HG03439 (cell line): ENCODE data around the gene SOCS3.

ENCODE experiments used
- ATAC-seq: cut with Tn5 transposase; IDR thresholded peaks from one replicate; pipeline ENCODE4 v1.9.1; 2021; ENCODE audit warnings: mild to moderate bottlenecking, moderate library complexity; ENCODE audit not compliant: unreplicated experiment

SOCS3 gene

DNA sequence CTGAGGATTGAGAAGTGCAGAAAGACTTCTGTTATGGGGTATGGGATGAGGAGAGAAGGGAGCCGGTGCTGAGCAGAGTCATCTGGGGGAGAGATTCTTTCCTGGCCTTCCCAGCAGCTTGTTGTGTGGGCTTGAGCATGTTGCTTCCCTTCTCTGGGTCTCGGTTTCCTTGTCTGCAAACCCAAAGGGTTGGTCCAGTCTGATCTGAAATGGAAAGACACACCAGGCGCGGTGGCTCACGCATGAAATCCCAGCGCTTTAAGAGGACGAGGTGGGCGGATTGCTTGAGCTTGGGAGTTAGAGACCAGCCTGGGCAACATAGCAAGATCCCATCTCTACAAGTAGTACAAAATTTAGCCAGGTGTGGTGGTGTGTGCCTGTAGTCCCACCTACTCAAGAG lies 6.0 kb downstream of the SOCS3 start:
- ATAC-seq = no peak

DNA sequence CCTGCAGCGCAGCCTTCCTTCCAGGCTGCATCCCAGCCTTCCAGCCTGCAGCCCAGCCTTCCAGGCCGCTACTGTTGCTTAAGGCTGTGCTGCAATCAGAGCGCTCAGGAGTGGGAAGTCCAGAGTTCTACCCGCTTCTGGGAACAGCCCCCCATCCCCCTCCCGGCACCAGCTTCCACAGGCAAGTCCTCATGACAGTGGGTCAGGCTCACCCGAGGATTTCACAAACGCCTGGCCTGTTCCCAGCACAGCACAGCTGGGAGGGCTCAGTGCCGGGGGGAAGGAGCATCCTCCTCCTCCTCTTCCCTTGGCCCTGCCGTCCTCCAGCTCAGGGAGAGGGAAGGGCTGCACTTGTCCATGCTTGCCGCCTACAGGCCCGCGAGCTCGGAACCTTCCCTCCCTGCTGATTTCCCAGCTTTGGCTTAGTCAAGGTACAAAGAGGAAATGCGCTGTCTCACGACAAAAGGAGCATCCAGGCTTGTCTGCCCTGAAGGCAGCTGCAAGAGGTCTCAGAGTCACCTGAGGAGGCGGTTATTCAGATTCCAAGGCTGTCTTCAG lies 8.3 kb downstream of the SOCS3 start:
- no peak for ATAC-seq

DNA sequence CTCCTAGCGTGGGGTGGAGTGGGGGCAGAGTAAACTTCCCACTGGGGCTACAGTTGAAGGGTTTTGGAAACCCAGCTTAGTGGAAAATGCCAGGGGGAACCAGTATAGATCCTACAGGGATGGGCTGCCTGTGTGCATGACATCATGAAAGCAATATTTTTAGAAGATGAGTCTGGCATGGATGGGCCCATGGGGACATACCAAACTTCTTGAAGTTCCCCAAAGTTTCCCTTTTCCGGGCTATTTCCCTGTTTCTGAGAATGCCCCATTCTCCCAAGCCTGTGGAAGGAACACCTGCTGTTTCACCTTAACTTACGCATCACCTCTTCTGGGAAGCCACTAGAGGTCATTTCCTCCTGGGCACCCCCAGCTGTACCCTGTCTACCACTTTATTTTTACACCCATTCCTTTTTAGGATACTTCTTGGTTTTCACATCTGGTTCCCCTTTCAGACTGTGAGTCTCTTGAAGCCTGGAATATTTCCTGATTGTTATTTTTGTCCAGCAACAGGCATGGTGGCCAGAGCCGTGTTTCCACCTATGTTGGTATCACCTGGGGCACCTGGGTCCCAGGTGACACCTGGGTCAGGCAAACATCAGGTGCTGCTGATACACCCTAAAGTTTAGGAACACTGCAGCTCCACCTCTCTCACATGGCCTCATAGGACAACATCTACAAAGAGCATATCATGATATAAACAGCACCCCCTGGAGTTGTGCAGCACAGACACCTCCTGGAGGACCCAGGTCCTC lies 9.8 kb downstream of the SOCS3 start:
- ATAC-seq = no peak

DNA sequence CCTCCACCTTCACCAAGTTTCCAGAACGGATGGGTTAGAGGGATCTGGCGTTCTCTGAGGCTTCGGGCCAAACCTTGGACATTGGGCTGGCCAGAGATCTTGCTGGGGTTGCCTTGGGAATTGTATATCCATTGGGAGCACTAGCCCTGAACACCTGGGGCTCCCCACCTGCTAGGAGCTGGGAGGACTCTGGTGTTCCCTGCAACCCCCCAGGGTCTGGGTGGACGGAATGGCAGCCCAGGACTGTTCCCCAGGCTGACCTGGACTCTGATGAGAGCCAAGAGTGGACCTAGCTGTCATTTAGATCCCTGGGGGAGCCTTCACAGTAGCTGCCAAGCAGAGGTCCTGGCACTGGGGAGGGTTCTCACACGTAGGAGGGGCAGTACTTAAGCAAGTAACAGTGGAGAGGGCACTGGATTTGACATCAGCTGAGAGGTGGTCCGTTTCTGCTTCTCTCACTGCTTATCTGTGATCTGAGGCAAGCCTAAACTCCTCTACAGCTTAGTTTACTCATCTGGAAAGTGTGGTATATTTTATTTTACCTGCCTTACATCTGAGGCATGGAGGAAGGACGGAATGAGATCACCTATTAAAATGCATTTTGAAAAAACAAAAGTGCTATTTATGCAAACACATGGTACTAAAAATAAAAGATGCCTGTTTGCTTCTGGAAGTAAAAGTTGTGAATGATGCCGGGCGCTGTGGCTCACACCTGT lies 11.7 kb downstream of the SOCS3 start:
- ATAC-seq = no peak

DNA sequence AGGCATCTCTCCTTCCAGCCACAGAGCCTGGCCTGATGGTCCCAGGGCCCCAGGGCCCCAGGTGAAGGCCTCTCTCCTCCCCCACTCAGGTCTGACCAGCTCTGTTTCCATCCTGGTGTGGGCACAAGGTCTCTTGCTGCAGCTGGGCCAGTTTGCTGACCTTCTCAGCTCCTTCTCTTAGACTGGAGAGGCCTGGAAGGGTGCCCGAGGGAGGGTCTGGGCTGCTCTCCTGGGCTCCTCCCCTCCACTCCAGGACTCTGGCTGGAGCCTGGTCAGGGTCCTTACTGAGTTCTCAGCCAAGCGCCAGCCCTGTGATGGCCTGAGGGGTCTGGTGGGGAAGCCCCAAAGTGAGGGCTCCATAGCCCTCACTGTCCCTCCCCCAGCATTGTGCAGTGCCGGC lies 12.4 kb downstream of the SOCS3 start:
- ATAC-seq = no peak

DNA sequence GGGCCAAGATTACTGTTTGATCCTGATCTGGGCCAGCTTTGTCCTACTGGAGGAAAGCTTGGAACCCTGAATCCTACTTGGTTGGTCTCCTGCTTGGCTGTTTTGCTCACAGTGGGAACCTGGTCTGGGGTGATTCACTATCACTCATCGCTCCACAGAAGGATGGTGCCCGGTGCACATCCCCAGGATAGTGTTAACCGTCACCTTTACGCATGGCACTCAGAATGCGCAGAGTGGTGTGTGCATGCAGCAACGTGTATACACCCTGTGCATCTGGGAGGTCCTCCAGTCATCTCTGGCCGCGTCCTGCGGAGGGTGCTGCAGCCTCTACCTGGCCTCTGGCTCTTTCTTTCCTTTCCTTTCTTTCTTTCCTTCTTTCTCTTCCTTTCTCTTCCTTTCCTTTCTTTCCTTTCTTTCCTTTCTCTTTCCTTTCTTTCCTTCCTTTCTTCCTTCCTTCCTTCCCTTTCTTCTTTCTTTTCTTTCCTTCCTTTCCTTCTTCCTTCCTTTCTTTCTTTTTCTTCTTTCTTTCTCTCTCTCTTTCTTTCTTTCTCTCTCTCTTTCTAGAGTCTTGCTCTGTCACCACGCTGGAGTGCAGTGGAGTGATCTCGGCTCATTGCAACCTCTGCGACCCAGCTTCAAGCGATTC lies 13.1 kb downstream of the SOCS3 start:
- no peak for ATAC-seq

DNA sequence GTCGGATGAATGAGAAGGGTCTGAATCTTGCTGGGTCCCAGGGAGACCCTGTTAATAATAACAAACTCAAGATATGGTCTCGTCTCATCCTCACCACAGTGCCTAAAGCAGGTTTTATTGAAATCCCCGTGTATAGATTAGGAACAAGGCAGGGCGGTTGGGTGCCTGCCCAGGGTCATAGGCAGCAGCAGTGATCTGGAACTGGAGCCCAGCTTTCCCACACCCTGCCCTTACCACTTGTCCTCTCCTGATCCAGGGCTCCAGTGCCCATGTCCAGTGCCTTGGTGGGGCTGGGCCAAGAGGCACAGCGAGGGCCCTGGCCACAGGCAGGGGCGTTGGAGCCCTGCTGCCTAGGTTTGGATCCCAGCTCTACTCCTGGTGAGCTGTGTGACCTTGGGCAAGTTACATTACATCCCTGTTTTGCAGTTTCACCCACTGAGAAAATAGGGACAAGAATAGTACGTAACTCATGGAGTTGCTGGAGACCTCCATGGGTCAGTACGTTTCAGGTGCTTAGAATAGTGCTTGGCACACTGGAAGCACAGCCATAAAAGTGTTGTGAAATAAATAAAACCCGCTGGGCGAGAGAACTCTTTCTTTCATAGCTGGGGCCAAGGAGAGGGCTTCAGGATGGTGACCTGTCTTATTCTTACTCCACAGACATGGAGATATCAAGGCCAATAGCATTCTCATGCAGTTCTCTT lies 13.9 kb downstream of the SOCS3 start:
- no peak for ATAC-seq

DNA sequence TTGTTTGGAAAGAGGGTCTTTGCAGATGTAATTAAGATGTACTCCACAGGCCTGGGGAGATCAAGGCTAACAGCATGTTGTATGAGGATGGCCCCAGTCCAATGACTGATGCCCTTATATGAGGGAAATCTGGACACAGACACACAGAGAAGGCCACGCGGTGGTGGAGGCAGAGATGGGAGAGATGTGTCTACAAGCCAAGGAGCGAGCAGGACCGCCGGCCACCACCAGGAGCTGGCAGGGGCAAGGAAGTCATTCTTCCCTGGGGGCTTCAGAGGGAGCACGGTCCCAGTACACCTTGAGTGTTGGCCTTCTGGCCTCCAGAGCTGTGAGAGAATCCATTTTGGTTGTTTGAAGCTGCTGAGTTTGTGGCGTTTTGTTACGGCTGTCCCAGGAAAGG lies 14.7 kb downstream of the SOCS3 start:
- no peak for ATAC-seq

DNA sequence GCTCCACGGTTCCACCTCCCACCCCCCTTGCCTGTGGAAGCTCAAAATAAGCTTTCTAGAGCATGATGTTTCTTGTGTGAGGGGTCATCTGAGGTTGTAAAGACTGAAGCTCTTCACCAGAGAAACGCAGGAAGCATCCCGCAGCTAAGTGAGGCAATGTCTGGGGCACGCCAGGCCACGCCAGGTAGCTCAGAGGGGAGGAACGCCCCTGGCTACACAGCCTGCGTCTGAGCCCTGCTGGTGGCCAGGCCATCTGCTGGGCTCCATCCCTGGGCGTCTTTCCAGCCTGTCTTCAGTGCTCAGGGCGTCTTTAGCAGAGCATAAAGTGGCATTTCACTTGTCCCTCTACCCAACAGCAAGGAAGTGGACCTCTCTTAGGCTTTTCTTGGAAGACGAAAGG lies 15.2 kb downstream of the SOCS3 start:
- ATAC-seq = no peak

DNA sequence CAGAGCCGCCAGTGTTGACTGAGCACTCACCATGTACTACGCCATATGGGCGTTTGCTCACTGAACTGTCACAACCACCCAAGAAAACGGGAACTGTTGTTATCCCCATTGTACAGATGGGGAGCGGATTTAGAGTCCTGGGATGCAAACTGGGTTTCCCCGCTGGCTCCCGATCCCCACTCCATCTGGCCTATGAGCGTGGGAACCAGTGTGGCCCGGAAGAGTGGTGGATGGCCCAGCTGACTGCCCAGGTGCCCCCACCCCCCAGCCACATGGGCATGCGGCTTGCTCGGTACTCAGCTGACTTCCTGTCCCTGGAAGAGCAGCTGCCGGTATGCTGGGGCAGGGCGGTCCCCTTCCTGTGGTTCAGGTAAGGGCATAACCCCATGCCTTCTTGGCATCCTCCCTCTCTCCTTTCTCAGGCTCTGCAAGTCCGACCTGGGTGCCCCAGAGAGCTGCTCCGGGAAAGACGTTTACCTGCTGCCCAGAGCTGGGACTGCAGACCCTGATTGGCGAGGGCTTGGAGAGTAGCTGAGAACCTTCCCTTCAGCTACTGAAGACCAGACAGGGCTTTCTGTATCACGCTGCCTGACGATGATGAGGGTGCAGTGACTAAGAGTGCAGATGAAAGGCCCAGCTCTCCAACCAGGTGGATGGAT lies 16.2 kb downstream of the SOCS3 start:
- ATAC-seq = no peak

DNA sequence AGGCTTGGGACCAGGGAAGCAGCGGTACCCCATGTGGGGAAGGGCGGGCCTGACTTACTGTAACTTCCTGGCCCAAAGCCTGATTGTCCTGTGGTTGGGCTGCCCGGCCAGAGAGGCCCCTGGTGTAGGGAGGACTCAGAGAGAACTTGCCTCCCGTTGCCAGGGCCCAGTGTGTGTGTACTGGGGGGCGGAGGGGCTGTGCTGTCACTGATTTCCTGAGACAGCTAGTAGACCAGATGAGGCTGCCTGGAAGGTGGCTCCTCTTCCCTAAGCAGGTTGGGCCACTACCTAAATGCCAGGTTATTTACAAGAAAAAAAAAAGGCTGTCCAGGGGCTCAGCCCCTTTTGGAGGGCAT lies 16.7 kb downstream of the SOCS3 start:
- ATAC-seq = no peak

DNA sequence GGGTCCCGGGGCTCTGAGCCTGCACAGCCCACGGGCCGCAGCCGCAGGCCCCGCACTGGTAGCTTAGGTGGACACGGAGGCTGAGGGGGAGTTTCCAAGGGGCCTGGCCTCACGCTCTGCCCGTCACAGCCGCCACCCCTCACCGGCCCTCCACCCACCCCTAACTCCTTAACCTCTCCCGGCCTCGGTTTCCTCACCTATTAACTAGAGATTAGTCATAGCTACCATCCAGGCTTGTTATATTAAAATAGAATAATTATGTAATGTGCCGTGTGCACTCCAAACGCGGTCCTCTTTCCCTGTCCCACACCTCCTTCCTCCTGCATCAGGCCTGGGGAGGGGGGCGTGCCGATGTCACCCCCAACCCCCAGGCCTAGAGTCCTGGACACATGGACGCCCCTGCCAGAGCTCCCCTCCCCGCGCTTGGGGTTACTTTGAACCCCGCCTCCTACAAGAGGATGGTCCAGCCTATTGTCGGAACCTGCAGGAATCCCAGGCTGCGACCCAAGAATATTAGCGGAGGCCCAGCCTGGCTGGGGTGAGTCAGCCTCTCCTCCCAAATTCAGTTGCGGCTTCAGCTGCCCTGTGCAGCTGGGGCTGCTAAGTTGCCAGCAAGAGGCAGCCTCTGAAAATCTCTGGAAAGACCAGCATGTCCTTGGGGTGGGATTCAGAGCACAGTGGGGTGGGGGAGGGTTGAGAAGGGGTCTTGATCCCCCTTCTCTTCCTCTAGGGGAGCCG lies 17.3 kb downstream of the SOCS3 start:
- no peak for ATAC-seq

DNA sequence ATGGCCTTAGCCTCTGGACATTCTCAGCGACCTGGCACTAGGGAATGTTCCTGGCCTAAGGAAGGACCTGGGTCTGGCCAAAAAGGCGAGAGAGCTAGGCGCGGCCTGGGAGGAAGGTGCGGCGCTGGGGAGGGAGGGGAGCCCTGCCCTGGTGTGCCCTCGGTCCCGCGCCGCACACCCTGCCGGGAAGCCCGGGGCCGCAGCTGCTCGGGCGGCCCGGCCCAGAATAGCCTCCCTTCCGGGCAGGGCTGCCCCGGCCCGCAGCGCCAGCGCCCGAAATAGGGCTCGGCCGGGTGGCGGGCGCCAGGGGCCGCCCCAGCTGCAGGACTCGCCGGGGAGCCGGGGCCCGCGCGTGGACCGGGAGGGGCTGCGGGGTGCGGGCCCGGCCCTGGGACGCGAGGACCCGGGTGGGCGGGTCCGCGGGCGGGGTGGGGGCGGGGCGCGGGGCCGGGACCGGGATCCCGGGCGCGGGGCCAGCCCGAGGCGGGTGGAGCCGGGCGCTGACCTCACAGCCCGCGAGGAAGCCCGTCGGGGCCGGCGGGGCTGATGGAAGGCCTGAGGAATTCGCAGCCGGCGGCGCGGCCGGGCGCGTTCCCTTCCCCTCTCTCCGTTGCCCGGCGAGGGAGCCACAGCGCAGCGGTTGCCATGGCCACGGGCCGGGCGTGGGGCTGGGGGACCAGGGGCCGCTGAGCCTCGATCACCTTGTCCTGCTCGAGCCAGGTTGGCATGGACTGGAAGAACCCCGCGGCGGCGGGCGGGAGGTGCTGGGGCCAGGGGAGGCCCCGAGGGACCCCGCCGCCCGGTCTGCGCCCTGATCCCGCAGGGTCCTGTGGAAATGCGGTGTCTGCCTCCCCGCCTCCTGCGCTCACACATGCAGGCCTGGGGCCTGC lies 18.1 kb downstream of the SOCS3 start:
- no peak for ATAC-seq

DNA sequence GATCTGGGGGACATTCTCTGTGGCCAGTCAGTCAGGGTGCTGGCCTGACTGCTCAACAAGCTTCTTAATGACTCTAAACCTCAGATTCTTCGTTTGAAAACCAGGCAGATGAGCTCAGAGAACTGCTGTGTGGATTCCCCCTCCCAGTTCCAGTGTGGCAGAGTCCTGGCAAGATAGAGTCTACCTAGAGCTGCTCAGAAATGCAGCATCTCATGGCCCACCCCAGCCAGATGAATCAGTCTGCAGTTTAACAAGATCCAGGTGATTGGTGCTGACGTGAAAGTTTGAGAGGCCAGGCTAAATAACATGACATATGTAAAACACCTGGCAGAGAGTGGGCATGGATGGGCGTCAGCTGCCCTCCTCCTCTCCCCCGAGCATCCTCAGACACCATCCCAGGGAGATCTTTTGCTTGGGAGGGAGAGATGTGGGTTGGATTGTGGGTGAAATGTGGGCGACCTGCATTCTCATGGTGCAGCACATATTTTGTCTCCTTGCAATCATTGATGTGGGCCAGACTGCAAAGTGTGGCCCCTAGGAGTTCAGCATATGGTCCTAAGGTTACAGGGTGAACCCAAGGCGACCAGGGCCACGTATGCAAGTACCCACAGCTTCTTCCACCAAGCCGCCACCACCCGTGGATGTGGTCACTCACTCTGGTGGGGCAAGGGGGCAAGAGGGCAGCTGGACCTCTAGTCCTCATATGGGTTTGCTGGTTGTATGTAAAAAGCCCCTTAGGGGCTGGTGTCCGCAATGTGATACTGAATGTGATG lies 19.5 kb downstream of the SOCS3 start:
- ATAC-seq = no peak

DNA sequence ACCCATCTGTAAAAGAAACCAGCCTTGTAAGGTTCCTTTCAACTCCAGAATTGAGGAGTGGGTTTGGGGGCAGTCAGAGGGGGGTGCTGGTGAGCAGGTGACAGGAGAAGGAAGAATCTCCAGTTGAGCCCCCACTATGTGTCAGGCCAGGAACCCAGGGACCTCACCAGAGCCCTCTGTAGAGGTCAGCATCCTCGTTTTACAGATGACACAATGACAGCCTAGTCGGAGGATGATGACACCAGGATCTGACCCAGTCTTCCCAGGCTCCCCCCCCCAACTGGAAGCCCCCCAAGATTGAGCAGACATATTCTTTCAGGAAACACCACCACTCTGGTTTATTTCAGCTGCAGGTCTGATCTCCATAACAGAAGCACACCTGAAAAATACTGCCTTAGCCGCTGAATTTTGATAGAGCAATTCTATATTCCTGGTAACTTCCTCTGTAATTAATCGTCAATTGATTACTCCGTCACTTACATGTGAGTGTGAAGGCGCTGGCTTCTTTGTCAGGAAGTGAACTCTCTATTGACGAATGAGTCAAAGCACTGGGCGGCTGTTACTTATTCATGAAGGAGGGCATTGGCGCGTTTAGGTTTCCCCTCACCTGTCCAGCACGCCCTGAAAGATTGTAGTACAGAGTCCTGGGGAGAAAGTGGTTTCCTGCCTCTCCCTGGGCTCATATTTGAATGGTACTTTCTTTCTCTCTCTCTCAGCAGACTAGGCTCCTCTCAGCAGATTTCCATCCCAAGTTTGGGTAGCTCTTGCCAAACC lies 21.2 kb downstream of the SOCS3 start:
- no peak for ATAC-seq

DNA sequence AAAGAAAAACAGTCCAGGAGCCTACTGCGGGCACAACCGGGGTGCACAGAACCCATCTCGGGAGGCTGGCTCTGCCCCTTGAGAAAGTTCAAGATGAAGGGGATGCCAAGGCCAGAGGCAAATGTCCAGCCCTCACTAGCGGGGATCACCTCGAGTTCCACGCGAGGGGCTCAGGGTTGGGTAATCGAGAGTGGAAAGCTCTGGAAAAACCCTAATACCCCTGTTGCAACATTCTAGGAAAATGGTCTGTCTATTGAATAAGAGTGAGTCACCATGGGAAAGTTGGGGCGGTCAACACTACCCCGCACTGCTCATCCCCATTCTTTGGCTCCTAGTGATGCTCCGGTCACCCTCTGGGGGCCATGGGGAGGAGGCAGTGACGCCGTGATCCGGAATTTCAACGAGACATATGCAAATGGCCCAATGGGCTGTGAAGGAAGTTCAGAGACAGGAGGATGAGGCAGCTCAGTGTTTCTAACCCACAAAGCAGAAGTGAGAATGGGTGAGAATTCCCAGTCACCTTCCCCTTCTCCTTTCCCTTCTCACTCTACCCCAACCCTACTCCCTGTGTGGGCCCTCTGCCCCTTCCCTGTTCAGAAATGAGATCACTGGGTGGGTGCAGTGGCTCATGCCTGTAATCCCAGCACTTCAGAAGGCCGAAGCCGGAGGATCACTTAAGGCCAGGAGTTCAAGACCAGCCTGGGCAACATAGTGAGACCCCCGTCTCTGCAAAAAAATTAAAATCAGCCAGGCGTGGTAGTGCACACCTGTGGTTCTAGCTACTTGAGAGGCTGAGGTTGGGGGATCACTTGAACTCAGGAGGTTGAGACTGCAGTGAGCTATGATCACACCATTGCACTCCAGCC lies 22.4 kb downstream of the SOCS3 start:
- ATAC-seq = peak; percentile 57

DNA sequence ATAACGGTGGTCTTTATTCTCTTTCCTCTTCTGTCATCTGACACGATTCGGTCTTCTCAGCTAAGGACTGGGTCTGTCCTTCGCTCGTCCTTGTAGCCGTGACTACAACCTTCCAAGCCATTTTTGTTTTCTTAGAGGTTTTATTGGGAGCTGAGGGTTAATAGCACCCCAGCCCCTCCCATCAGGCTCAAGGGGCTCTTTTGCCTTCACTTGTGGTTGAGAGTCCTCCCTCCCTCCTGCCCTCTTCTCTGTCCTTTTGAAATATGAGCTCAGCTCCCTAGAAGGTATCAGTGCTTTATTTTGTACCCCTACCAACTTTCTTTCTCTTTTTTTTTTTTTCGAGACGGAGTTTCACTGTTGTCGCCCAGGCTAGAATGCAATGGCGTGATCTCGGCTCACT lies 24.7 kb downstream of the SOCS3 start:
- no peak for ATAC-seq
